Tibial nerve (tissue), 3 donors: ENCODE measurements around the gene TENM4.
"Not testable (repeated sequence)": the region's sequence is repeated elsewhere in the genome, so short reads cannot be mapped to it uniquely, and the experiment has no call there.

Experiments
- CTCF ChIP-seq, 5 experiments: fragments of 200-600 bp in 3 of 5; fragments of 450-650 bp in 2 of 5; sonication (generic) in 3 of 5; IDR thresholded peaks; one replicate each; pipeline ENCODE4 v1.5.1; 2016 to 2019; ENCODE audit warnings: antibody characterized with exemption in 5 of 5, mild to moderate bottlenecking in 3 of 5, moderate library complexity in 2 of 5
- POLR2A ChIP-seq, 2 donors: fragments of 450-650 bp; IDR thresholded peaks; one replicate each; pipeline ENCODE4 v1.6.1; 2017; ENCODE audit warnings: antibody characterized with exemption in 2 of 2, mild to moderate bottlenecking in 2 of 2, moderate library complexity in 2 of 2

GRCh38 chr11:78609321-78609720 is 831.5 kb downstream of the TENM4 start:
- not testable (repeated sequence) for TF ChIP-seq CTCF, POLR2A (IDR thresholded peaks at IDR 0.05)
